Measurements from ENCODE around the gene TRDN. TPM values are rescaled to one million over a fixed set of nuclear protein-coding genes. Genes with fewer than 3 reads are reported as not detected.

Gene TRDN, protein sequence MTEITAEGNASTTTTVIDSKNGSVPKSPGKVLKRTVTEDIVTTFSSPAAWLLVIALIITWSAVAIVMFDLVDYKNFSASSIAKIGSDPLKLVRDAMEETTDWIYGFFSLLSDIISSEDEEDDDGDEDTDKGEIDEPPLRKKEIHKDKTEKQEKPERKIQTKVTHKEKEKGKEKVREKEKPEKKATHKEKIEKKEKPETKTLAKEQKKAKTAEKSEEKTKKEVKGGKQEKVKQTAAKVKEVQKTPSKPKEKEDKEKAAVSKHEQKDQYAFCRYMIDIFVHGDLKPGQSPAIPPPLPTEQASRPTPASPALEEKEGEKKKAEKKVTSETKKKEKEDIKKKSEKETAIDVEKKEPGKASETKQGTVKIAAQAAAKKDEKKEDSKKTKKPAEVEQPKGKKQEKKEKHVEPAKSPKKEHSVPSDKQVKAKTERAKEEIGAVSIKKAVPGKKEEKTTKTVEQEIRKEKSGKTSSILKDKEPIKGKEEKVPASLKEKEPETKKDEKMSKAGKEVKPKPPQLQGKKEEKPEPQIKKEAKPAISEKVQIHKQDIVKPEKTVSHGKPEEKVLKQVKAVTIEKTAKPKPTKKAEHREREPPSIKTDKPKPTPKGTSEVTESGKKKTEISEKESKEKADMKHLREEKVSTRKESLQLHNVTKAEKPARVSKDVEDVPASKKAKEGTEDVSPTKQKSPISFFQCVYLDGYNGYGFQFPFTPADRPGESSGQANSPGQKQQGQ
- 1 to 10 TPM; 2.2 to 4.7 (median 4.0) TPM for polyA plus RNA-seq (ENCODE audit: insufficient read length in 4 of 4)

DNA sequence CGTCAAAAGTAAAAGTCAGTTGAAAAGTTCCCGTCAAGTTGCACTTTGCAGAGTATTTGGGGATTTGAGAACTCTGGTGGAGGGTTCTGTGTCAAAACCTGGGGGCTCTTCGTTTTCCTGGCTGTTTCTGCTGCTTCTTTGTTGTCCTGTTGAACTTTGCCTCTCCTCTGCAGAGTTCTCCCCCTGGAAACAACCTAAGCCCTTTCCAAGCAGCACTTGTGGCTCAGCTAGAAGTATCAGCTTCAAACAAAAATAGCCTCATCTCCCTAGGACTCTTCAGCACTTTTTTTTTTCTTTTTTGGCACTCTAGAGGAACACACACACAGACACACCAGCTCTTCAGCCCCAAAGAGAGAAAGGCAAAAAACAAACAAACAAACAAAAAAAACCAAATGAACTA is at the start of gene TRDN:
TRDN (minus strand) TSS at position 169 of the 400 bp plus-strand sequence. CDS start 175 bp downstream, outside the sequence.
- no peak for DNase-seq (ENCODE audit: low read depth in 4 of 4, low spot score in 2 of 4)

GRCh38 chr6:123681957-123682462 is 45.3 kb upstream of the TRDN start:
- DNase-seq (ENCODE audit: low read depth in 4 of 4, low spot score in 2 of 4), result no peak

DNA sequence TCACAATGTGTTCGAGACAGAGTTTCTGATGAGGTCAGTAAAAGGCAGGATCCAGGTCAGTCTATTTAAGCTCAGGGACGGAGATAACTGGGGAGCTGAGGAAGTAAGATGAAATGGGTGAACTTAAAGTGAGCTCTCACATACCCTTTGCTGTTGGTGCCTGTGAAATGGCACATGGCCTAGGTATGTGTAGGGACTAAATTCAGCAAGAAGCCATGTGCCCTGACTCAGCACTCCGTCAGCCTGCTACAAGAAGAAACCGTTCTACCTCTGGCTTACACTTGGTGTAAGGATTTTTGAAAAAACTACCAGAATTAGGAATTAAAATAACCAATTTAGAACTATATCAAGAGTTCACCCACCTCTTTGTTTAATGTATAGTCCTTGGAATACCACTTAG is 41.1 kb upstream of the TRDN start:
- no peak for DNase-seq (ENCODE audit: low read depth in 4 of 4, low spot score in 2 of 4)

- no peak for DNase-seq (ENCODE audit: low read depth in 4 of 4, low spot score in 2 of 4)
Observed at GRCh38 chr6:123676793-123677192, 40.0 kb upstream of the TRDN start.

GRCh38 chr6:123668965-123669591 is 32.3 kb upstream of the TRDN start:
- DNase-seq (ENCODE audit: low read depth in 4 of 4, low spot score in 2 of 4), result no peak

- no peak for DNase-seq (ENCODE audit: low read depth in 4 of 4, low spot score in 2 of 4)
Observed at GRCh38 chr6:123668063-123668462, 31.3 kb upstream of the TRDN start.

DNA sequence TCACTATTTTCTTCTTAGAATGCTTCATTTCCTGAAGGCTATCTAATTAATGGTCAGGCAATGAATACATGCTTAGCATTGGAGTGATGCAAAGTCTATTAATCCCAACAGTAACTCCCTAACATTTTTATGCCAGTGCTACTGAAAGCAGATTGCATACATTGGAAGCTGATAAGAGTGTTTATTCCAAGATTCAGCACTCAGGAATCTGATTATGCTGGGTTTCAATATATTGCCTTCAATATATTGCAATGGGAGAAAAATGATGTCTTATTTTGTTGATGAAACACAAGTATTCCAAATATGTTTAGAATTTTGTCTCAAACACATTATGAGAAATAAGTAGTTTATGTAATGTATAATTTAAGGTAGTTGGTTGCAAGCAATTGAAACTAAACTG is 26.7 kb upstream of the TRDN start:
- no peak for DNase-seq (ENCODE audit: low read depth in 4 of 4, low spot score in 2 of 4)

DNA sequence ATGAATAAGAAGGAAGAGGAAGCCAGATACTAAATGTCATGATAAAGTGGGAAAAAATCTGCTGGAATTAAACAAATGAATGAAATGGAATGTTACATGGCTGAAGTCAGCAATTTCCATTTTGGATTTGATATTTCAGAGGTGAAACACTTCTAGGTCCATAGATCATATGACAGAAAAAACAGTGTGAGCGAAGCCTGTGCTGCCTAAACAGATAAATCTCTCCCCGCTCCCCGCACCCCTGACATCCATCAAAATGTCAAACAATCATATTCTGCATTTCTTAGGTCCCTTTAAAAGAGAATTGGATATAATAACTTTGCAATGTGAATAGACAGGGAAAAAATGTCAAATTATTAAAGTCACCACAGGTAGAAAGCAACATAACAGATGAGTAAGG is 26.0 kb upstream of the TRDN start:
- no peak for DNase-seq (ENCODE audit: low read depth in 4 of 4, low spot score in 2 of 4)

GRCh38 chr6:123661105-123661891 is 24.5 kb upstream of the TRDN start:
- DNase-seq (ENCODE audit: low read depth in 4 of 4, low spot score in 2 of 4), result no peak

DNA sequence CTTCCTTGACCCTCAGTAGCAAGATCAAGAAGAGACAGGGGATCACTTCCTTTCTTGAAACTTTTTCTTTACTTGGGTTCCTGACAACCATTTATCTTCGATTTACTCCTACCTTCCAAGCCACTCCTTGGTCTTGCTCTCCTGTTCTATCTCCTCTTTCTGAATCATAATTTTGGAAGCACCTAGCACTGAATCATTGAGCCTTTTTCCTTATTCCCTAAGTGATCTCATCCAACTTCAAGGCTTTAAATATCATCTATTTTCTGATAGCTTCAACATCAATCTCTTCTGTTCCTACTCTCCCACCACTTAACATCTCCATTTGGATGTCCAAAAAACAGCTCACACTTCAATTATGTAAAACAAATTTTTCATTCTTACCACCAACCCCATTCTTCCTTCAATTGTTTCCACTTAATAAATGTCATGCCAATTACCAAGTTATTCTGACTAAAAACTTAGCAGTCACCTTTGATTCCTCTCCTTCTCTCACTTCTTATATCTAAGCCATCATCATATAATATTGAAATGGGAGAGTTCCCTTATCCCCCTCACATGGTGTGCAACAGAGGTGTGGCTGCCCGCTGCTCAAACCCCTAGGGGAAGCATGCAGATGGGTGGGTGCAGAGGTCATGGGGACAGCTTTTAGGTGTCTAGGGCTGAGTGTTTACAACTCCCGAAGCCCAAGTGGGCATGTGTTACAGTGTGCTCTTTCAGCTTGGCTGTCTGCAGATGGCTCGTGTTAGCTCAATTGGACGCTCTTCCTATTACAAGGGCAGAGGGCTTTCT is 23.4 kb upstream of the TRDN start:
- DNase-seq (ENCODE audit: low read depth in 4 of 4, low spot score in 2 of 4), result no peak

- DNase-seq (ENCODE audit: low read depth in 4 of 4, low spot score in 2 of 4), result no peak
Observed at GRCh38 chr6:123658848-123659247, 22.1 kb upstream of the TRDN start.

DNA sequence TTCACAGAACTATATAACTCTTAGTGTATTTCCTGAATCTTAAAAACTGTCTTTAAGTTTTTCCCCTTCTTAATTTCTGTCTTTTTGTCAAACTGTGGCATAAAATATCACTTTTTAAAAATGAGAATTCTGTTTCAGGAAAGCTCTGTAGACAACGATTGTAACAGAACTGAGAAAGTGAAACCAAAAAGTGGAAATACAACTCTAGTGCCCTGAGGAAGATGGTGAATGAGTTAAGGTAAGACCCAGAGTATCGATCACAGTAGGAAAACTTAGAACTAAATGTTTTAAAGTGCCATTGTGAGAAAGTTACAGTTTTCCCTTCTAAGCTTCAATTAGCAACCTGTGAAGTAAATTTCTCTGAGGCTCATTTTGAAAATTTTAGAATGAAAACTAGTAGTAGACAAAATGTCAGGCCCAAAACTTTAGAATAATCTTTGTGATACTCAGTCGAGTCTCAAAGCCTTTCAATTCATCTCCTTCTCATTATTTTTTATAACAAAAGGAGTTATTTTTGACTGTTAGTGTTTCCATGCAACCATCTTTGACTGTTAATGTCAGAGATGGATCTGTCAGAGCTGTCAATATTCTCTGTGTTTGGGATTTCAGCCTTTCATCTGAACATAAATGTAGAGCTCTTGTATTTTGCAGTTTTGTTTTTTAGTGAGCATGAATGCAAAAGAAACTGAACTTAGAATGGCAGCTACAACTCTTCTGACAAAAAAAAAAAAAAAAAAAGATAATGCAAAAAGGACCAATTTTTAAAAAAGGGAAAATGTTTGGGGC is 19.0 kb upstream of the TRDN start:
- no peak for DNase-seq (ENCODE audit: low read depth in 4 of 4, low spot score in 2 of 4)

DNA sequence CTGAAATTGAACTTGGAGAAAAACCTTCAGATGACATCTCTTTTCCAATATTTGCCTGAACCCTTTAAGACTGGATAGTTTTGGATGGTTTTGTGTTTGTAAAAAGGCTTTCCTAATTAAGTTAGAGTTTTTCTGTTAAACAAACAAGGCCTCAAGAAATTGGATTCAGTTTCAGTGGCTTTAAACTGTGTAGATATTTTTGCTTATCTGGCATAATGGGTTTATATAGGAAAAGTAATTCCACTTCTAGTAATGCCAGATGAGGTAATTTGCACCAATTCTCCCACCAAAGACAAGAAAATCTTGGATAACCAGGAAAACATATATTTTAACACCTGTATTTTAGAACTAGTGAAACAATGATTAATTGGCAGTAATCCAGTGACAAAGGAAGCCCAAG is 12.0 kb upstream of the TRDN start:
- DNase-seq (ENCODE audit: low read depth in 4 of 4, low spot score in 2 of 4), result no peak

GRCh38 chr6:123648020-123648580 is 11.3 kb upstream of the TRDN start:
- DNase-seq (ENCODE audit: low read depth in 4 of 4, low spot score in 2 of 4), result no peak

DNA sequence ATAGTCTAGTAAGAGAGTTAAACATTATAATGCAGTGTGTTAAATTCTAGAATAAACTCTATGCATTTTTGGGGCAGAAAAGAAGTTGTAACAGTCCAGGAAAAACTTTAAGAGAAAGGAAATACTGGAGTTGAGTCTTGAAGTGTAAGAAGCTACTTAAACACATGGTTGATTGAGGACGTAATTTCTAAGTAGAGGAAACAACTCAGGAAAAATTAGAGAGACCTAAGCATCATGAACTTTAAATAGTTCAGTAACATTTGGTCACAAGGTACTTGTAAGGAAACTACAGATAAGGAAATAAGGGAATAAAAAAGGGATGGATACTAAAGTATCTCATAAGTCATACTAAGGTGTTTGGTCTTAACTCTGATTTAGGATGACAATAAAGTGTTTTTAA is 4.7 kb upstream of the TRDN start:
- no peak for DNase-seq (ENCODE audit: low read depth in 4 of 4, low spot score in 2 of 4)

DNA sequence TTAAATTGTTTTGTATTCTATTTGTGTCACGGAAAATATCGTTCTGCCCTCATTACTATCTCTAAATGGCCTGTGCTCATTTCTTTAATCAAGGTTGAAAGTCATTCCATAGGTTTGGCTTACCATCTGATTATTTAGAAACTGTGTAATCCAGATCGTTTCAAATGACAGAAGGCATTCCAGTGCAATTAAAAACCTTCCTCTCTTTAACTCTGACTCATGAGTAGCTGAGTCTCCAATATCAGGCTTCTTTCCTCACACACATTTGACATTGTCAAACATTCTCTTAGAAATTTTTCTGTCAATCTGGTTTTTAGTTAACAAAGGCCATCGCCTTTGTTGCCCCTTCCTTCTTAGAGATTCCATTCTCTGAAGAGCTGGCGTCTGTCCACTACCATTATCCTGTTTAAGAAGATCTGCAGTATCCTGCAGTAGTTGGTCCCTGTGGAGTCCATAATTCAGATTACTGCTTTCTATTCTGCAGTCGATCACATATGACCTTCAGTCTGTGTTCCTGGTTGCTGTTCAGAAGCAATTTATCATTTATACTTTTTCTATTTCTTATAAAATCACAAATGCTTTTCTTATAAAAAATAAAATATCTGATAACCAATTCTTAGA is 3.9 kb upstream of the TRDN start:
- no peak for DNase-seq (ENCODE audit: low read depth in 4 of 4, low spot score in 2 of 4)

- DNase-seq (ENCODE audit: low read depth in 4 of 4, low spot score in 2 of 4), result no peak
Observed at GRCh38 chr6:123638865-123639264, 2.1 kb upstream of the TRDN start.

GRCh38 chr6:123636282-123636681 is 468 bp downstream of the TRDN start:
- no peak for DNase-seq (ENCODE audit: low read depth in 4 of 4, low spot score in 2 of 4)

Data from left renal cortex interstitium (tissue), 4 donors.